ENCODE measurements around the gene RAB8B.

Gene RAB8B

DNA sequence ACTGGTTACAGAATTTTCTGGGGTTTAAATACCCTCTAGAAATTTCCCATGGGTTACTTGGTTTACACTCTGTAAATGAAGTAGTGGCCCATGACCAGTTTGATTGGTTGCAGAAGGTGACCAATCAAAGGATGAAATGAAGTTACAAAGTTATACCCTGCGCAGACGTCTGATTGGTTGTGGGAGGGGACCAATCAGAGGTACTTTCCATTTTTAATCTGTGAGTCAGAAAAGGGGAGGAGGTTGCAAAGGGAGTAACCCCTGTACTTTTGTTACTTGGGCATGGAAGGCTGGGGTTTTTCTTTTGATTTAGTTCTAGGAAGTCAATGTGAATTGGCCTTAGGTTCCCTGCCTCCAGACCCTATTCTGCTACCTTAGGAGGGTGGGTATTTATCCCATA is 69.3 kb downstream of the RAB8B start:
- no peak for TF ChIP-seq CTCF (IDR thresholded peaks at IDR 0.05; ENCODE audit: insufficient read depth, low read depth, low read length, missing control alignments)
- no peak for DNase-seq (ENCODE audit: low read depth)
- H3K4me3 ChIP-seq (ENCODE audit: low read length): no peak overlapping the region

- DNase-seq (ENCODE audit: low read depth): no peak
- TF ChIP-seq CTCF (IDR thresholded peaks at IDR 0.05; ENCODE audit: insufficient read depth, low read depth, low read length, missing control alignments): no peak
- H3K4me3 ChIP-seq (ENCODE audit: low read length): no peak overlapping the region
Measured at GRCh38 chr15:63260791-63261190, 71.4 kb downstream of the RAB8B start.

GRCh38 chr15:63261311-63261710 is 71.9 kb downstream of the RAB8B start:
- no peak for TF ChIP-seq CTCF (IDR thresholded peaks at IDR 0.05; ENCODE audit: insufficient read depth, low read depth, low read length, missing control alignments)
- H3K4me3 ChIP-seq (ENCODE audit: low read length): no peak overlapping the region
- no peak for DNase-seq (ENCODE audit: low read depth)

DNA sequence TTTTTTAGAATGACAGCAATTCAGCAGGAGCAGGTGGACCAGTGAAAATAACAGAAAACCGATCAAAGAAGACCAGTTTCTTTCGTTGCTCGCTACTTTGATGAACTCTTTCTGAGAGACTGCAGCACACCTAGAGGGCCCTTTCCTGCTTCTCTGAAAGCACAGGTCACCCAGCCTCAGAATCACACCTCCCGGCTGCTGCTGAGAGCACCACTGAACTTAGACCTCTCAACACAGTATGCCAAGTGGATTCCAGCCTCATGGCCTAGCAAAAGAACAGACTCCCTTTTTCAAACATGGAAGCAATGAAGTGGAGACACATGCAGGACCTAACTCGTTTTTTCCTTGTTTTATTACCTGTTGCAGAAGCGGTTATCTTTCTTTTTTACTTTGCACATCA is 74.1 kb downstream of the RAB8B start:
- no peak for TF ChIP-seq CTCF (IDR thresholded peaks at IDR 0.05; ENCODE audit: insufficient read depth, low read depth, low read length, missing control alignments)
- no peak overlapping the region for H3K4me3 ChIP-seq (ENCODE audit: low read length)
- no peak for DNase-seq (ENCODE audit: low read depth)

DNA sequence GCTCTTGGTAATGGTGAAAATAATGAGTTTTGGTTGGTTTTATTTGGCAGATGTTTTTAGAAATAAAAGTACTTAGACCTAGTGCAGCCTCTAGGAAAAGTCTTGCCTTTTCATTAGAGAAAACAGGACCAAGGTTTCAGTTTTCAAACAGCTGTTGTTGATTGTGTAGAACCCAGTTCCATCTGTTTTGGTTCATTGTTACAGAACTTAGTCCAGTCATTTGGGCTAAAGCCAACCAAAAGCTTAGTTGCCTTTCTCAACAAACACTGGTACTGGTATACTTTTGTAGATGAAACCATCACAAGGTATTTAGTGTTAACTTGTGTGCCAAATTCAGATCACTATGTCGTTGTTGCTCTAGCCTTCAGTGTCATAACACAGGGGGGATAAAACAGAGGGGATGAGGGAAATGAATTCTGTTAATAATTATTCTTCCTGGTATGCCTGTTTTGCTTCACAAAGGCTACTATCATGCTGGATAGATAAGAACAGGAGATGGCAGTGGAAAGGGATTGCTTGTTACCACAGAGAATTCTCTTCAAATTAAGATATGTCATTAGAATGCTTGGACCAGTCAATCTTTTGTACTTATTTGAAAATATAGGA is 75.4 kb downstream of the RAB8B start:
- TF ChIP-seq CTCF (IDR thresholded peaks at IDR 0.05; ENCODE audit: insufficient read depth, low read depth, low read length, missing control alignments): no peak
- no peak overlapping the region for H3K4me3 ChIP-seq (ENCODE audit: low read length)
- no peak for DNase-seq (ENCODE audit: low read depth)

GRCh38 chr15:63274427-63274826 is 85.0 kb downstream of the RAB8B start:
- H3K4me3 ChIP-seq (ENCODE audit: low read length): no peak overlapping the region
- DNase-seq (ENCODE audit: low read depth): no peak
- no peak for TF ChIP-seq CTCF (IDR thresholded peaks at IDR 0.05; ENCODE audit: insufficient read depth, low read depth, low read length, missing control alignments)

DNA sequence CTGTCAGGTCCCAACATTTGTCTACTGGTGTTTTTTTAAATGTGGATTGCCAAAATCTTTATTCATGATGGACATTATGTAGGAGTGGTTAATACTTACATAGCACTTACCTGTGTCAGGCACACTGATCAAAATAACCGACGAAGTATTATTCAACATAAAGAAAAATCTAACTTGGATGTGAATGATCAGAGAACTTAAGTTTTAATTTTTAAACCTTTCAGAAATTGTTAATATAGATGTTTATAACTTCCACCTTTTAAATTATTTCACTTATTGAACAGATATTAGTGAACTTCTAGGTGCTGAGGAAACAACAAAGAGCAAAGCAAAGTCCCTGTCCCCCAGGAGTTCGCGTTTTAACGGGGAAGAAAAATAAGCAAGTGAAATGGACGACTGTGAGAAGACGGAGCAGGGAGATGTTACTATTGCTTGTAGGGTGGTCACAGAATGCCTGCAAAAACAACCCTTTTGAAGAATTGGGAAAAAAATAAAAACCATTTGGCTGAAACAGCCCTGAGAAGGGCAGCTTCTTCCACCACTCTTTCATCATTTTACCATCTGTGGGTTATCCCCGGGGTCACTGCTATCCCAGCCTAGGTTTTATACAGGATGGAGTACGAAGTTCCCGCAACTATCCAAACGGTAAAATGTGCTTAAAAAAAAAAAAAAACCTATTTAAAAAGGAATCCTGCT is 87.1 kb downstream of the RAB8B start:
- no peak for DNase-seq (ENCODE audit: low read depth)
- peak overlapping the region; percentile 55 for H3K4me3 ChIP-seq (ENCODE audit: low read length)
- no peak for TF ChIP-seq CTCF (IDR thresholded peaks at IDR 0.05; ENCODE audit: insufficient read depth, low read depth, low read length, missing control alignments)

Measured in epithelial cell of esophagus (primary cell).